H1 (cell line): ENCODE data around the gene TMEM178B. TPM values are rescaled to one million over a fixed set of nuclear protein-coding genes. Genes with fewer than 3 reads are reported as not detected.

Experiments
- CTCF ChIA-PET: fragments of 300-600 bp; sonication (Branson Sonifier 250); formaldehyde crosslinking; loops from one replicate; lab custom pipeline; 2021; ENCODE audit not compliant: partially characterized antibody; lab: Charles Lee
- POLR2A ChIA-PET: fragments of 300-600 bp; sonication (Branson Sonifier 250); formaldehyde crosslinking; loops from one replicate; lab custom pipeline; 2021; ENCODE audit warnings: inconsistent platforms; ENCODE audit not compliant: partially characterized antibody; lab: Charles Lee
- DNase-seq, 2 experiments: peaks; one replicate each; pipeline versions ENCODE4 v3.0.0 to v3.0.0-alpha.2; 2010 to 2022; ENCODE audit warnings: low spot score in 2 of 2, low read depth in 1 of 2, mixed read lengths in 1 of 2
- FAIRE-seq: peaks from 2 replicates; lab custom pipeline; 2011; peaks lifted over from hg19 to GRCh38; lab: Jason Lieb, UNC
- H2AFZ ChIP-seq: 2 replicates; pipeline ENCODE4 v1.8.1; 2012; ENCODE audit warnings: low read length, inconsistent platforms
- H2AK5ac ChIP-seq: 2 replicates; pipeline ENCODE4 v1.6.1; 2013; ENCODE audit warnings: low read depth, low read length
- H2BK120ac ChIP-seq: replicated peaks from 2 replicates; pipeline ENCODE3; 2013; ENCODE audit warnings: low read depth, low read length, inconsistent platforms
- H2BK12ac ChIP-seq: 2 replicates; pipeline ENCODE4 v1.6.1; 2013; ENCODE audit warnings: low read depth, low read length
- H2BK15ac ChIP-seq: 2 replicates; pipeline ENCODE4 v1.6.1; 2013; ENCODE audit warnings: low read length
- H2BK20ac ChIP-seq: 2 replicates; pipeline ENCODE4 v1.6.1; 2013; ENCODE audit warnings: low read length
- H2BK5ac ChIP-seq: 2 replicates; pipeline ENCODE4 v1.6.1; 2013; ENCODE audit warnings: low read depth, low read length
- H3K14ac ChIP-seq: 2 replicates; pipeline ENCODE4 v1.6.1; 2013; ENCODE audit warnings: inconsistent platforms; ENCODE audit not compliant: insufficient read length
- H3K18ac ChIP-seq: 2 replicates; pipeline ENCODE4 v1.6.1; 2013; ENCODE audit warnings: low read length; ENCODE audit errors: extremely low read depth
- H3K23ac ChIP-seq: 2 replicates; pipeline ENCODE4 v1.6.1; 2013; ENCODE audit warnings: inconsistent platforms; ENCODE audit not compliant: insufficient read length
- H3K23me2 ChIP-seq: 2 replicates; pipeline ENCODE4 v1.6.1; 2013; ENCODE audit warnings: low read depth, low read length
- H3K27ac ChIP-seq: 2 replicates; pipeline ENCODE4 v1.6.1; 2011; ENCODE audit warnings: low read depth, low read length, inconsistent platforms
- H3K27me3 ChIP-seq, 4 experiments: replicated peaks in 1 of 4; 1 replicate in 1 of 4; 2 replicates in 3 of 4; pipeline versions ENCODE4 v1.6.1 to v1.8.1; 2011 to 2013; ENCODE audit warnings: low read length in 3 of 4, mild to moderate bottlenecking in 3 of 4, inconsistent platforms in 2 of 4, mixed read lengths in 2 of 4, moderate library complexity in 1 of 4; ENCODE audit not compliant: control insufficient read depth in 3 of 4, insufficient read depth in 3 of 4; ENCODE audit errors: extremely low read depth in 1 of 4
- H3K36me3 ChIP-seq, 4 experiments: 2 replicates each; pipeline versions ENCODE4 v1.6.1 to v1.8.1; 2011 to 2013; ENCODE audit warnings: mild to moderate bottlenecking in 4 of 4, low read length in 3 of 4, moderate library complexity in 2 of 4, control low read depth in 1 of 4, inconsistent platforms in 1 of 4; ENCODE audit not compliant: insufficient read depth in 4 of 4, control insufficient read depth in 2 of 4
- H3K4ac ChIP-seq: replicated peaks from 2 replicates; pipeline ENCODE3; 2013; ENCODE audit warnings: low read length, low read depth, mixed read lengths, inconsistent platforms; ENCODE audit not compliant: insufficient read length
- H3K4me1 ChIP-seq, 4 experiments: replicated peaks in 1 of 4; 1 replicate in 1 of 4; 2 replicates in 3 of 4; pipeline versions ENCODE4 v1.6.1 to v1.8.1; 2011 to 2013; ENCODE audit warnings: low read length in 3 of 4, inconsistent platforms in 2 of 4, mixed read lengths in 1 of 4; ENCODE audit not compliant: insufficient read depth in 4 of 4, control insufficient read depth in 3 of 4
- H3K4me2 ChIP-seq, 2 experiments: 2 replicates each; pipeline versions ENCODE4 v1.6.1 to v1.8.1; 2011 to 2013; ENCODE audit warnings: low read depth in 2 of 2, low read length in 2 of 2, control low read depth in 1 of 2, inconsistent platforms in 1 of 2, mild to moderate bottlenecking in 1 of 2; ENCODE audit not compliant: insufficient read depth in 1 of 2
- H3K4me3 ChIP-seq, 4 experiments: fragments of 200-600, 300-600 bp in 1 of 4; sonication (generic), shearing (Covaris generic), sonication (Bioruptor Twin) in 1 of 4; 2 replicates each; pipeline versions ENCODE4 v1.5.1 to v1.8.1; 2011 to 2016; ENCODE audit warnings: low read length in 4 of 4, low read depth in 3 of 4, control low read depth in 2 of 4, inconsistent platforms in 2 of 4, mild to moderate bottlenecking in 2 of 4, mixed read lengths in 1 of 4, moderate library complexity in 1 of 4; ENCODE audit not compliant: insufficient read depth in 2 of 4; ENCODE audit errors: extremely low read depth in 1 of 4
- H3K56ac ChIP-seq: replicated peaks from 2 replicates; pipeline ENCODE3; 2013; ENCODE audit warnings: low read depth, mild to moderate bottlenecking, mixed read lengths, low read length, inconsistent platforms; ENCODE audit not compliant: insufficient read length
- H3K79me1 ChIP-seq: 2 replicates; pipeline ENCODE4 v1.6.1; 2013; ENCODE audit warnings: low read depth, low read length, control low read depth
- H3K79me2 ChIP-seq, 2 experiments: 2 replicates each; pipeline versions ENCODE4 v1.6.1 to v1.8.1; 2012 to 2013; ENCODE audit warnings: low read length in 2 of 2, mild to moderate bottlenecking in 2 of 2, inconsistent platforms in 1 of 2; ENCODE audit not compliant: insufficient read depth in 2 of 2, control insufficient read depth in 1 of 2
- H3K9ac ChIP-seq, 4 experiments: replicated peaks in 1 of 4; 1 replicate in 1 of 4; 2 replicates in 3 of 4; pipeline versions ENCODE4 v1.6.1 to v1.8.1; 2011 to 2013; ENCODE audit warnings: low read depth in 3 of 4, low read length in 3 of 4, control low read depth in 2 of 4, mild to moderate bottlenecking in 2 of 4, moderate library complexity in 2 of 4, inconsistent platforms in 1 of 4; ENCODE audit errors: extremely low read depth in 1 of 4
- H3K9me3 ChIP-seq, 2 experiments: 2 replicates each; pipeline versions ENCODE4 v1.6.1 to v1.8.1; 2012 to 2013; ENCODE audit warnings: mild to moderate bottlenecking in 2 of 2, moderate library complexity in 2 of 2, control low read depth in 1 of 2, inconsistent platforms in 1 of 2, low read depth in 1 of 2, low read length in 1 of 2, mixed read lengths in 1 of 2; ENCODE audit not compliant: insufficient read depth in 2 of 2
- H4K20me1 ChIP-seq, 2 experiments: replicated peaks in 1 of 2; 2 replicates each; pipeline versions ENCODE3 to v1.8.1; 2011 to 2013; ENCODE audit warnings: inconsistent platforms in 2 of 2, low read length in 2 of 2, mild to moderate bottlenecking in 1 of 2; ENCODE audit not compliant: insufficient read depth in 2 of 2, control insufficient read depth in 1 of 2
- H4K5ac ChIP-seq: 2 replicates; pipeline ENCODE4 v1.6.1; 2013; ENCODE audit warnings: low read length, low read depth, mixed read lengths, inconsistent platforms; ENCODE audit not compliant: insufficient read length
- H4K8ac ChIP-seq: 2 replicates; pipeline ENCODE4 v1.8.0; 2013; ENCODE audit warnings: mild to moderate bottlenecking, moderate library complexity, low read length, inconsistent platforms; ENCODE audit not compliant: insufficient read depth; ENCODE audit errors: extremely low read depth
- H4K91ac ChIP-seq: replicated peaks from 2 replicates; pipeline ENCODE3; 2013; ENCODE audit warnings: low read length, mixed read lengths, inconsistent platforms; ENCODE audit not compliant: insufficient read length
- CHD1 ChIP-seq: IDR thresholded peaks from 2 replicates; pipeline ENCODE4 v1.6.1; 2012; ENCODE audit warnings: low read depth, low read length, improper control_type of control experiment
- EZH2 ChIP-seq: fragments of 200-600 bp; sonication (generic); IDR thresholded peaks from 2 replicates; pipeline ENCODE4 v1.7.1; 2012; ENCODE audit warnings: low read depth, mild to moderate bottlenecking, moderate library complexity, low read length, inconsistent platforms; ENCODE audit not compliant: severe bottlenecking
- FOSL1 ChIP-seq: IDR thresholded peaks from 2 replicates; pipeline ENCODE4 v1.6.1; 2011; ENCODE audit warnings: mild to moderate bottlenecking, low read depth, low read length, moderate library complexity; ENCODE audit not compliant: insufficient read depth
- RBBP5 ChIP-seq: IDR thresholded peaks from 2 replicates; pipeline ENCODE4 v1.7.1; 2012; ENCODE audit warnings: low read depth, mild to moderate bottlenecking, inconsistent platforms, low read length, moderate library complexity, borderline replicate concordance
- RFX5 ChIP-seq: IDR thresholded peaks from 2 replicates; pipeline ENCODE4 v1.6.1; 2011; ENCODE audit warnings: low read depth, low read length, improper control_type of control experiment, borderline replicate concordance
- TEAD4 ChIP-seq: IDR thresholded peaks from 2 replicates; pipeline ENCODE4 v1.6.1; 2012; ENCODE audit warnings: low read depth, low read length, inconsistent platforms, mixed read lengths
- ZNF274 ChIP-seq: IDR thresholded peaks from 2 replicates; pipeline ENCODE4 v1.7.0; 2012; ENCODE audit warnings: low read length, borderline replicate concordance; ENCODE audit errors: extremely low read depth
- WGBS, 2 experiments: shearing (Covaris generic) in 1 of 2; methylation state at CpG; one replicate each; pipeline versions ENCODE4 v1.1.6 to v1.1.7; 2013 to 2015; ENCODE audit warnings: low lambda C conversion rate in 2 of 2, mixed read lengths in 2 of 2, inconsistent platforms in 1 of 2, low coverage in 1 of 2, missing lambda C conversion rate in 1 of 2; ENCODE audit not compliant: insufficient replicate concordance in 2 of 2, insufficient coverage in 1 of 2, insufficient read length in 1 of 2; ENCODE audit errors: extremely low coverage in 1 of 2, missing lambda C conversion rate in 1 of 2; 5-methylcytosine and 5-hydroxymethylcytosine counted together
- polyA plus RNA-seq, 7 experiments: library from polyadenylated mRNA; depleted of rRNA in 3 of 7; stranded (reverse) in 5 of 7; unstranded in 2 of 7; fragments of >200 nt in 5 of 7; fragments of 200-250 nt in 2 of 7; gene quantifications; 1 replicate in 5 of 7; 2 replicates in 1 of 7; 4 replicates in 1 of 7; pipeline versions ENCODE4 v1.2.1 to v1.2.3, GENCODE V29; 2011 to 2013; ENCODE audit warnings: missing spikeins in 2 of 7, mixed read lengths in 2 of 7
- total RNA-seq: library from RNA; stranded (reverse); fragmentation: NEBNext Ultra II Directional; extraction: Animal tissue kit (Norgen Biotek cat#: 25700); gene quantifications from 2 replicates; pipeline ENCODE4 v1.2.1, GENCODE V29; 2021
- TF ChIP-seq, protein P1 (sequence below), 3 experiments: IDR thresholded peaks; 1 replicate in 2 of 3; 2 replicates in 1 of 3; pipeline versions ENCODE4 v1.5.1 to v1.6.1; 2011; ENCODE audit warnings: low read length in 3 of 3, mild to moderate bottlenecking in 3 of 3, inconsistent platforms in 2 of 3, low read depth in 1 of 3, moderate library complexity in 1 of 3; ENCODE audit not compliant: insufficient read depth in 1 of 3; ENCODE audit errors: control extremely low read depth in 1 of 3

TMEM178B gene
- total and polyA plus RNA-seq, 2 of the 8 experiments (the other 6 are each of a cell fraction or from before 2014, with no cell fraction given): 5.3 to 18.1 TPM

DNA sequence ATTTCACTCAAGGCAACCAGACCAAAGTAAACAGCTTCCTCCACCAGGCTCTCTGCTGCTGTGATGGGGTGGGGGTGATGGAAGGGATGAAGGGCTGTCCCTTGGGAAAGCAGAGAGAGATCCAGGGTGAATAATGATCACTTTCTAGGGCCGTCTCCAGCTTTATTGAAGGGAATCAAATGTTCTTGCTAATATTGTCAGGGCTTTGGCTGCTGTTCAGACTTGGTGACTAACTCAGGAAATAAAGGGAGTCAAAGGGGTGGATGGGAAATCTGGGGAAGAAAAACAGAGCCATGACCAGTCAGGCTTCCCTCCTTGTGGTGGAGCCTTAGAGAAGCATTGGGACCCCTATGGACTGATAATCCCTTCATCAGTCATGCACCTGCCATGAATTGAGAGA lies 281.2 kb downstream of the TMEM178B start:
- no peaks in the 10 kb centered on the region for H3K36me3 ChIP-seq
- H3K4me3 ChIP-seq: no peak overlapping the region
- H3K4me2 ChIP-seq: no peak overlapping the region
- H3K14ac ChIP-seq: no peak overlapping the region
- H3K79me2 ChIP-seq: no peaks in the 10 kb centered on the region
- H4K5ac ChIP-seq: no peak overlapping the region
- H3K56ac ChIP-seq: no peak overlapping the region
- H3K4ac ChIP-seq: no peak overlapping the region
- no peak overlapping the region for H3K27ac ChIP-seq
- WGBS, 2 experiments: 80% methylated on average over 1 of the region's 1 CpG; no CpG with 5 or more reads in 1 of the 2 experiments
- FAIRE-seq (no peak), DNase-seq (no peak)
- H2BK12ac ChIP-seq: no peak overlapping the region
- no peak overlapping the region for H2BK20ac ChIP-seq
- H4K20me1 ChIP-seq: no peaks in the 10 kb centered on the region
- H2AK5ac ChIP-seq: no peak overlapping the region
- H2BK5ac ChIP-seq: no peak overlapping the region
- ChIA-PET CTCF (interaction anchor here (0.7 to 1.9 kb wide), 3 partner anchors 10 to 20 kb away, joined by 3 to 5 read pairs (median 3); no protein-coding TSS in a partner anchor), POLR2A (no interaction called here)
- no peak overlapping the region for H3K23ac ChIP-seq
- H3K4me1 ChIP-seq: peaks cover 0 to 5% (median 0%) of the 10 kb centered on the region in 4 experiments; a peak in 2 of 7 replicates
- H3K9ac ChIP-seq: no peak overlapping the region
- H3K9me3 ChIP-seq: 0 out of 4 replicates have a peak, but pooled peaks cover 0 to 2% of the 10 kb centered on the region in 2 experiments
- H4K91ac ChIP-seq: no peak overlapping the region
- no peak overlapping the region for H2BK15ac ChIP-seq
- H3K27me3 ChIP-seq: no peaks in the 10 kb centered on the region
- no peak overlapping the region for H4K8ac ChIP-seq
- H2AFZ ChIP-seq: no peak overlapping the region
- no peaks in the 10 kb centered on the region for H3K79me1 ChIP-seq
- no peaks in the 10 kb centered on the region for H3K23me2 ChIP-seq
- TF ChIP-seq RFX5 (no peak), EZH2 (no peak), RBBP5 (no peak), FOSL1 (no peak), ZNF274 (no peak), TEAD4 (no peak), CHD1 (no peak)
- TF ChIP-seq, protein P1, sequence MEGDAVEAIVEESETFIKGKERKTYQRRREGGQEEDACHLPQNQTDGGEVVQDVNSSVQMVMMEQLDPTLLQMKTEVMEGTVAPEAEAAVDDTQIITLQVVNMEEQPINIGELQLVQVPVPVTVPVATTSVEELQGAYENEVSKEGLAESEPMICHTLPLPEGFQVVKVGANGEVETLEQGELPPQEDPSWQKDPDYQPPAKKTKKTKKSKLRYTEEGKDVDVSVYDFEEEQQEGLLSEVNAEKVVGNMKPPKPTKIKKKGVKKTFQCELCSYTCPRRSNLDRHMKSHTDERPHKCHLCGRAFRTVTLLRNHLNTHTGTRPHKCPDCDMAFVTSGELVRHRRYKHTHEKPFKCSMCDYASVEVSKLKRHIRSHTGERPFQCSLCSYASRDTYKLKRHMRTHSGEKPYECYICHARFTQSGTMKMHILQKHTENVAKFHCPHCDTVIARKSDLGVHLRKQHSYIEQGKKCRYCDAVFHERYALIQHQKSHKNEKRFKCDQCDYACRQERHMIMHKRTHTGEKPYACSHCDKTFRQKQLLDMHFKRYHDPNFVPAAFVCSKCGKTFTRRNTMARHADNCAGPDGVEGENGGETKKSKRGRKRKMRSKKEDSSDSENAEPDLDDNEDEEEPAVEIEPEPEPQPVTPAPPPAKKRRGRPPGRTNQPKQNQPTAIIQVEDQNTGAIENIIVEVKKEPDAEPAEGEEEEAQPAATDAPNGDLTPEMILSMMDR (IDR thresholded peaks at IDR 0.05; ENCODE audit: control extremely low read depth in 1 of 3, insufficient read depth in 1 of 3, low read depth in 1 of 3, low read length in 3 of 3): no peak
- no peak overlapping the region for H3K18ac ChIP-seq
- H2BK120ac ChIP-seq: no peak overlapping the region
